NCI-H128 (cell line): ENCODE measurements around the gene F2RL1.
"Not testable (repeated sequence)": the region's sequence is repeated elsewhere in the genome, so short reads cannot be mapped to it uniquely, and the experiment has no call there.

ENCODE experiments used
- DNase-seq: peaks from one replicate; lab custom pipeline; 2025; ENCODE audit not compliant: unreplicated experiment; lab: John Stamatoyannopoulos, UW

Gene F2RL1, protein sequence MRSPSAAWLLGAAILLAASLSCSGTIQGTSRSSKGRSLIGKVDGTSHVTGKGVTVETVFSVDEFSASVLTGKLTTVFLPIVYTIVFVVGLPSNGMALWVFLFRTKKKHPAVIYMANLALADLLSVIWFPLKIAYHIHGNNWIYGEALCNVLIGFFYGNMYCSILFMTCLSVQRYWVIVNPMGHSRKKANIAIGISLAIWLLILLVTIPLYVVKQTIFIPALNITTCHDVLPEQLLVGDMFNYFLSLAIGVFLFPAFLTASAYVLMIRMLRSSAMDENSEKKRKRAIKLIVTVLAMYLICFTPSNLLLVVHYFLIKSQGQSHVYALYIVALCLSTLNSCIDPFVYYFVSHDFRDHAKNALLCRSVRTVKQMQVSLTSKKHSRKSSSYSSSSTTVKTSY

GRCh38 chr5:76818844-76819831 lies at the start of gene F2RL1:
F2RL1 (plus strand) TSS chr5:76819030; CDS start chr5:76819183, 153 bp downstream.
- peak; percentile 48 for DNase-seq

- not testable (repeated sequence) for DNase-seq
These were observed 47.8 kb upstream of the F2RL1 start for GRCh38 chr5:76771041-76771440.

DNA sequence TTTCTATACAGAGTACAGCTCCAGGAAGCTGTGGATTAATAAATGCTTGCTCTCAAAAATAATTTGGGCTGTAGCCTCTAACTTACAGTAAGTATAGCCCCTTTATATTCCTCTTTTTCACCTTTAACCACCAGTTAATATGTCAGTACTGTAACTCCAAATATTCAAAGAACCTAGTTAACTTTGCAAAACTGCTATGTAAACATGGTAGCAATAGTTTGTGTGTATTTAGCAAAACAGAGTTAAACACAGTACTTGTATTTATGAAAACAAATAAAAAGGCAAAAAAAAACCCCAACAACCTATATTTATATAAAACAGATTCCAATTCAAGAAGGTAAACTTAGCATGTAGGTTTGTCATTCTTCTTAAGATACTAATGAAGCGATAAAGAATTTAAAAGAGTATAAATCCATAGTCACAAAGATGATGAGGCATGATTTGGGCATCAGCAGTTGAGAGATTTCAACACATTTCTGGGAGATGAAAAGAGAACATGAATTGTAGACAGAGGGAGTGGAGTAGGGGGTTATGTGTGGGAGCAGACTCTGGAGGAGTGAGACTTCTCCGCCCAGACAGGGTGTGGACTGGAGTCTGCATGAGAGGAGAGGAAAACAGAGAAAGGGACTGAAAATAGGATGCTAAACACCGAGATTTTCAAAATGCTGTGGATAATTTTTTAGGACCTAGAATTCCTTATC lies 47.0 kb upstream of the F2RL1 start:
- DNase-seq = no peak

GRCh38 chr5:76775921-76776320 lies 42.9 kb upstream of the F2RL1 start:
- no peak for DNase-seq

DNA sequence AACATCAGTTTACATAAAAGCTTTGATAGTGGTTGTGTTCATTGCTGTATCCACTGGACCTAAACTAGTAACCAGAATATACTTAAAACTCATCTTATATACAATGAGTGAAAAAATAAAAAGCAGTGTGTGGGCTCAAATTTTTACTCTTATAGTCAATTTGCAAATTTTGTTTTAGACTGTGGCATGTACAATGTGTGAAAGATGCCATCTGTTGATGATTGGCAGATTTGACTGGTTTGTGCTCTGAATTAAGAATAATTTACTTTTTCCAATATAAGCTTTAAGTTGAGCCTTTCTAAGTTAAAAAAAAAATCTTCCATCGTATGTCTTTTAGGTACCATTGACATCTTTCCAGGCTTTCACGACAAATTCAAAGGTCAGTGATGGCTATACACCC lies 42.4 kb upstream of the F2RL1 start:
- DNase-seq = no peak

DNA sequence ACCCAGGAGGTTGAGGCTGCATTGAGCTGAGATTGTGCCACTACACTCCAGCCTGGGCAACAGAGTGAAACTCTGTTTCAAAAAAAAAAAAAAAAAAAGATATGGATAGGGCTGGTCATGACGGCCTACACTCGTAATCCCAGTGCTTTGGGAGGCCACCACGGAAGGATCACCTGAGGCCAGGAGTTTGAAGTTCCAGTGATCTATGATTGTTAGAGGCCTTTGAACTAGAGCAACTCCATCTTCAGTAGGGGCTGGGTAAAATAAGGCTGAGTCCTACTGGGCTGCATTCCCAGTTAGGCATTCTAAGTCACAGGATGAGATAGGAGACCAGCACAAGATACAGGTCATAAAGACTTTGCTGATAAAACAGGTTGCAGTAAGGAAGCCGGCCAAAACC lies 38.2 kb upstream of the F2RL1 start:
- not testable (repeated sequence) for DNase-seq

DNA sequence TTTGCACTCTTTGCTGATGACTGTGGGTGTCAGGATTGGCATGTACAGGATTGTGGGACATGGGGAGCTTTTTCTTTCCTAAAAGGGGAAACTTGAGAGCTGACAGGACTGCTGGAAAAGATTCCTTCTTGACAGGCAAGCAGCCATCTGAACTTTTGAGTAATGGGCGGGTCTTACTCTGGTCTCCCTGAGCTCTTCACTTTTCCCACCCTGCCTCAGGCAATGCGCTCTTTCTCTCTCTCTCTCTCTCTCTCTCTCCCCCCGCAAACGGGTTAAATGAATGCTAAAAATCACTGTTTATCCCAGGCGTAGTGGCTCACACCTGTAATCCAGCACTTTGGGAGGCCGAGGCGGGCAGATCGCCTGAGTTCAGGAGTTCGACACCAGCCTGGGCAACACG lies 37.1 kb upstream of the F2RL1 start:
- DNase-seq = no peak

GRCh38 chr5:76782444-76782843 lies 36.4 kb upstream of the F2RL1 start:
- DNase-seq = no peak

GRCh38 chr5:76787237-76787636 lies 31.6 kb upstream of the F2RL1 start:
- no peak for DNase-seq

DNA sequence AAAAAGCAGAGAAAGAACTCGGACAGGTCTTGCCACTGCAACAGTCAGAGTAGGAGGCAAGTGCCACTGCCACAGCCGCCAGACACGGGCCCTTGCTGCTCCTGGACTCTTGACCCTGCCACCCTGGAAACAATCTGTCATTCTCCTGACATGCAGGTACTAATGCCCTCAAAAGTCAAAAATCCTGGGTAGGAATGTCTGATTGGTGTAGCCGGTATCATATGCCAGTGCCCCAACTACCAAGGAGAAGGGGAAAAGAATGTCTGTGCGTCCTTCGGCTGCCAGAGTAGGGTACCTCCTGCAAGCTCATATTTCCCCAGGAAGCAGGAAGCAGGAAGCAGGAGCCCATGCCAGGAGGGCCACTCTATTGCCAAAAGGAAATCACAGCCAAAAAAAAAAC lies 30.5 kb upstream of the F2RL1 start:
- no peak for DNase-seq

DNA sequence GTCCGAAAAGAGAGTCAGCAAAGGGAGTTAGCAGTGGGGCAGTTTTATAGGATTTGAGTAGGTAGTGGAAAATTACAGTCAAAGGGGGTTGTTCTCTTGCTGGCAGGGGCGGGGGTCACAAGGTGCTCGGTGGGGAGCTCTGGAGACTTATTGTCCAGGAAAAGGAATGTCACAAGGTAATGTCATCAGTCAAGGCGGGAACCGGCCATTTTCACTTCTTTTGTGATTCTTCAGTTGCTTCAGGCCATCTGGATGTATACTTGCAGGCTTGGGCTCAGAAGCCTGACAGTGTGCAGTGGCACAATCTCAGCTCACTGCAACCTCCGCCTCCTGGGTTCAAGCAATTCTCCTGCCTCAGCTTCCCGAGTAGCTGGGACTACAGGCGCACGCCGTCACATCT lies 29.6 kb upstream of the F2RL1 start:
- DNase-seq = not testable (repeated sequence)

GRCh38 chr5:76789991-76790581 lies 28.7 kb upstream of the F2RL1 start:
- DNase-seq = no peak

- DNase-seq = no peak
These were observed 28.1 kb upstream of the F2RL1 start for GRCh38 chr5:76790632-76791290.

DNA sequence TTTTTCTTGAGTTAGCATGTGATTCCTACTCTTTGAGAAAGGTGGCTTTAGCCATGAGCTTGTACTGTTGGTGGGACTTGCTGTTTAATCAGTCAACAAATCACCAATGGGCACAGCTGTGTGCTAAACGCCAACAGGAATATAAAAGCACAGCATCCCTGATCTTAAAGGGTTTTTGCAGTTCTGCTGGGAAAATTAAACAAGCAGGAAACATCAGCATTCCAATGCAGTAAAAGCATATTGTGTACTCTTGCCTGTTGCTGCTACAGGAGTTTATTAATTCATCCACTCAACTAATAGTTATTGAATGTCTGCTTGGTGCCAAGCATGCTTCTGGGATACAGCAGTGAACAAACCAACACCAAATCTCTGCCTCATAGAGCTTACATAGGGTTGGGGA lies 27.4 kb upstream of the F2RL1 start:
- no peak for DNase-seq

DNA sequence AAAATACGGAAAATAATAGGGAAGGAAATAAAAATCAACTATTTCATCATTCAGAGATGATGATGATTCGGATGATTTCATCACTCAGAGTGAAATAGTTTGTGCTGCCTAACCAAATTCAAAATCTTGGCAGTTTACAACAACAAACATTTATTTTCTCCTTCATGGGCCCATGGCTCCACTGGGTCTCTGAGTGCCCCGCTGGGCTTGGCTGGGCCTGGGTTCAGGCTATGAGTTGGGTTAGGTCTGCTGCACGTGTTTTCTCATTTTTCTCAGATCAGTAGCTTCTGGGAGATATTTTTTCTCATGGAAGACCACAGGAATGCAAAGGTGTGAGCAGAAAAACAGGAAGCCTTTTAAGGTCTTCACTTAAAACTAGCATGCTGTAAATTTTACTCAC lies 24.0 kb upstream of the F2RL1 start:
- no peak for DNase-seq

DNA sequence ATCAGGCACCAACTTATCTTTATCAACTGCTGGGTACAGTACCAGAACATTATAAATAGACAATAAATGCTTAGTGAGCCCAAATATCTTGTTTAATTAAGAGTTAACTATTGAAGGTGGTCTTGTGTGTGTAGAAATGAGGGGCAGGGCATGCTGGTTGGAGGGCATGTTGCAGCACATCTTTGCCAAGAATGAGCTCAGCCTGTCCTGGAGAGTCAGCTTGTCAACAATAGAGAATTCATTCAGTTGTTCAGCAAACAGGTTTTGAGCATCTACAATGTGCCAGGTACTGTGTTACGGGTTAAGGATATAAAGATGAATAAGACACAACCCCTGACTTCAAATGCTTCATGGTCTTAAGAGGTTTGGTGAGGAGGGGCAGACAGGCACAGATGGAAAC lies 19.2 kb upstream of the F2RL1 start:
- no peak for DNase-seq

- DNase-seq = no peak
These were observed 18.3 kb upstream of the F2RL1 start for GRCh38 chr5:76800579-76800978.

- no peak for DNase-seq
These were observed 17.5 kb upstream of the F2RL1 start for GRCh38 chr5:76801159-76801802.

DNA sequence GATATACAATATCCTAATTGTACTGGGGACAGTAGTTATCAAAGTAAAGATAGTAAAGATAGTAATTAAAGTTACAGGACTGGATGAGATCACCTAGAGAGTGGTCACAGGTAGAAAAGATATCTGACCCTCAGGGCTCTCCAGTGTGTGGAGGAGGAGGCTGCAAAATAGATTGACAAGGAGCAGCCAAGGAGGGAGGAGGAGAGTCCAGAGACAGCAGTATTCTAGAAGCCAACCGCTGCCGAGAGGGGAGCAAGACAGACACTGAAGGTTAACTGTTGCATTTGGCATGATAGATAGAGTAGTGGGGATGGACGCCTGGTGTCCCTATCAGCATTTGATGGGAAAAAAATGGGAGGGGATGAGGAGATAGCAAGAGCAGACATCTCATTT lies 17.0 kb upstream of the F2RL1 start:
- DNase-seq = no peak

GRCh38 chr5:76804266-76804665 lies 14.6 kb upstream of the F2RL1 start:
- no peak for DNase-seq
